GM23338 (cell line): ENCODE measurements around the gene PML. TPM values are rescaled to one million over a fixed set of nuclear protein-coding genes. Genes with fewer than 3 reads are reported as not detected.

Experiments used
- ATAC-seq: fragments of 200-7000 bp; cut with Tn5 transposase; 3 replicates; pipeline ENCODE4 v1.9.1; 2020
- DNase-seq: peaks from one replicate; pipeline ENCODE4 v3.0.0-alpha.2; 2015; ENCODE audit warnings: low spot score
- H2AFZ ChIP-seq: fragments of 200-600 bp; sonication (generic); 2 replicates; pipeline ENCODE4 v1.8.0; 2016; ENCODE audit warnings: antibody characterized with exemption, mild to moderate bottlenecking, moderate library complexity
- H3F3A ChIP-seq: fragments of 200-600 bp; sonication (generic); replicated peaks from 2 replicates; pipeline ENCODE4 v1.8.0; 2017; ENCODE audit warnings: antibody characterized with exemption, mixed run types, low read depth
- H3K27ac ChIP-seq: fragments of 200-600 bp; sonication (generic); 2 replicates; pipeline ENCODE4 v1.6.1; 2016; ENCODE audit warnings: low read depth
- H3K27me3 ChIP-seq: fragments of 200-600 bp; sonication (generic); 2 replicates; pipeline ENCODE4 v1.8.0; 2016; ENCODE audit warnings: mild to moderate bottlenecking, mixed run types, moderate library complexity; ENCODE audit not compliant: insufficient read depth
- H3K36me3 ChIP-seq: fragments of 200-600 bp; sonication (generic); 2 replicates; pipeline ENCODE4 v1.8.0; 2016; ENCODE audit warnings: mild to moderate bottlenecking; ENCODE audit not compliant: insufficient read depth
- H3K4me1 ChIP-seq: fragments of 200-600 bp; sonication (generic); 2 replicates; pipeline ENCODE4 v1.8.0; 2016; ENCODE audit warnings: mild to moderate bottlenecking, moderate library complexity; ENCODE audit not compliant: insufficient read depth
- H3K4me2 ChIP-seq: fragments of 200-600 bp; sonication (generic); 2 replicates; pipeline ENCODE4 v1.7.1; 2017; ENCODE audit warnings: mixed run types
- H3K4me3 ChIP-seq: fragments of 200-600 bp; sonication (generic); 2 replicates; pipeline ENCODE4 v1.6.1; 2016; ENCODE audit warnings: mixed run types
- H3K79me2 ChIP-seq: fragments of 200-600 bp; sonication (generic); replicated peaks from 2 replicates; pipeline ENCODE4 v1.8.0; 2017; ENCODE audit warnings: mild to moderate bottlenecking; ENCODE audit not compliant: insufficient read depth
- H3K9me2 ChIP-seq: fragments of 200-600 bp; sonication (generic); 2 replicates; pipeline ENCODE4 v1.8.0; 2017; ENCODE audit not compliant: insufficient read depth
- H4K20me1 ChIP-seq: fragments of 200-600 bp; sonication (generic); replicated peaks from 2 replicates; pipeline ENCODE4 v1.8.0; 2017; ENCODE audit warnings: mild to moderate bottlenecking; ENCODE audit not compliant: insufficient read depth
- H3K27ac Mint-ChIP-seq: 2 replicates; pipeline ENCODE4 v1.8.0; 2020; ENCODE audit warnings: inconsistent platforms, mild to moderate bottlenecking, moderate library complexity, mixed read lengths
- H3K27me3 Mint-ChIP-seq: 3 replicates; pipeline ENCODE4 v1.8.0; 2022; ENCODE audit warnings: low read depth, mild to moderate bottlenecking, moderate library complexity, mixed read lengths, inconsistent platforms; ENCODE audit not compliant: insufficient read depth, poor library complexity
- H3K36me3 Mint-ChIP-seq: 3 replicates; pipeline ENCODE4 v1.8.0; 2021; ENCODE audit warnings: low read depth, mild to moderate bottlenecking, inconsistent platforms, moderate library complexity, mixed read lengths
- H3K4me1 Mint-ChIP-seq: 3 replicates; pipeline ENCODE4 v1.8.0; 2020; ENCODE audit warnings: mild to moderate bottlenecking, inconsistent platforms, mixed read lengths
- H3K4me3 Mint-ChIP-seq: 3 replicates; pipeline ENCODE4 v1.8.0; 2021; ENCODE audit warnings: moderate library complexity, mild to moderate bottlenecking, inconsistent platforms, mixed read lengths
- H3K9me3 Mint-ChIP-seq: 3 replicates; pipeline ENCODE4 v1.8.0; 2020; ENCODE audit warnings: moderate library complexity, mild to moderate bottlenecking, inconsistent platforms, mixed read lengths
- ETS1 ChIP-seq: IDR thresholded peaks from 2 replicates; pipeline ENCODE4 v1.6.1; 2016; ENCODE audit warnings: antibody characterized with exemption
- EZH2 ChIP-seq: fragments of 200-600 bp; sonication (generic); IDR thresholded peaks from one replicate; pipeline ENCODE4 v1.8.0; 2017; ENCODE audit warnings: antibody characterized with exemption, mild to moderate bottlenecking, low read depth; ENCODE audit not compliant: unreplicated experiment
- NANOG ChIP-seq: IDR thresholded peaks from 2 replicates; pipeline ENCODE4 v1.6.1; 2016; ENCODE audit warnings: antibody characterized with exemption, borderline replicate concordance
- POLR2AphosphoS5 ChIP-seq: IDR thresholded peaks from 2 replicates; pipeline ENCODE4 v1.6.1; 2016; ENCODE audit warnings: antibody characterized with exemption, low read depth
- STAT1 ChIP-seq: IDR thresholded peaks from one replicate; pipeline ENCODE4 v1.6.1; 2016; ENCODE audit warnings: antibody characterized with exemption; ENCODE audit not compliant: unreplicated experiment
- ZNF114 ChIP-seq: fragments of 250-450 bp; sonication (Bioruptor Pico); IDR thresholded peaks from 2 replicates; pipeline ENCODE4 v1.5.0; 2020; ENCODE audit warnings: mild to moderate bottlenecking, moderate library complexity
- ZNF331 ChIP-seq: fragments of 250-450 bp; sonication (Bioruptor Pico); IDR thresholded peaks from 2 replicates; pipeline ENCODE4 v1.5.0; 2020; ENCODE audit warnings: low read depth, mild to moderate bottlenecking, moderate library complexity
- ZNF462 ChIP-seq: fragments of 250-450 bp; sonication (Bioruptor Pico); IDR thresholded peaks from 2 replicates; pipeline ENCODE4 v1.5.0; 2020; ENCODE audit warnings: mild to moderate bottlenecking, moderate library complexity
- polyA plus RNA-seq: library from polyadenylated mRNA; unstranded; fragments of >200 nt; fragmentation: Nextera tagmentation; extraction: Ambion mirVana; gene quantifications from 2 replicates; pipeline ENCODE4 v1.2.1, GENCODE V29; 2016
- total RNA-seq: library from RNA; depleted of rRNA; stranded (reverse); fragments of >200 nt; shearing (Covaris generic); gene quantifications from 2 replicates; pipeline ENCODE4 v1.2.3, GENCODE V29; 2014
- TF ChIP-seq, protein P1 (sequence below), 2 experiments: fragments of 200-600 bp in 1 of 2; sonication (generic) in 1 of 2; conservative IDR thresholded peaks; 2 replicates each; pipeline versions ENCODE4 v1.5.1 to v1.6.1; 2016 to 2017; ENCODE audit warnings: antibody characterized with exemption in 2 of 2, low read depth in 2 of 2, mild to moderate bottlenecking in 2 of 2, moderate library complexity in 1 of 2

PML gene
- total and polyA plus RNA-seq, 2 experiments from 2014 or later: 19.0 to 73.1 TPM

DNA sequence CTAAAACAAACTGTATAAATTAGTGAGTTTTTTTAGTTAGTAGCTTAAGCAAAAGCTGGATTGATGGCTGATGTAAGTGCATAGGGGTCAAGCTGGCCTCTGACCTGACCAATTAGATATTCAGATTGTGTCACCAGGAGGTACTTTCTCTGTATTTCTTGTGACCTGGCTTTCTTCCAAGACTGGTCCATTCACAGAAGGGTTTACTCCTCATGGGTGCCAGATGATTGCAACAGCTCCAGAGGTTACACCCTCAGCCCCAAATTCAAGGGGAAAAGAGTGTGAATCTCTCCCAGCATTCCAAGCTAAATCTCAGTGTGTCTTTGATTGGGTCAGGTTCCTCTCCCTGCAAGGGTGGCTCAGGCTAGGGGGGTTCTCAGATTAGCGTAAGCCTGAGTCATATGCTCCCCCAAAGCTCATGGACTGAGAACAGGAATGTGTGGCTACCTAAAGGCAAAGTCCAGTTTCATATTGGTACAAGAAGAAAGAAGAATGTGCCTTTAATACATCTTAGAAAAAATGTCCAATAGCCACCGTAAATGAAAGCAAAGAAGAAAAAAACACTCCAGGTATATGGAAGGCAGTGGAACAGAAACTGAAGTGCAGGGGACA lies 16.5 kb downstream of the PML start (continued):
- TF ChIP-seq ETS1 (no peak), ZNF462 (no peak), NANOG (no peak)

GRCh38 chr15:74011610-74012009 lies 17.1 kb downstream of the PML start:
- Mint-ChIP-seq H3K4me3 (no peak overlapping the region), H3K4me1 (peaks cover 3% of the 10 kb centered on the region; the same call in 1 of the 3 replicates), H3K36me3 (no peaks in the 10 kb centered on the region; the same call in 2 of the 3 replicates), H3K27me3 (no peaks in the 10 kb centered on the region), H3K27ac (no peak overlapping the region), H3K9me3 (no peaks in the 10 kb centered on the region)
- no peaks in the 10 kb centered on the region for H3K4me1 ChIP-seq
- peaks cover 8% of the 10 kb centered on the region for H4K20me1 ChIP-seq
- no peak overlapping the region for H3K4me2 ChIP-seq
- no peak for TF ChIP-seq ZNF114 (CRISPR knock-in tag)
- TF ChIP-seq ZNF331: no peak
- no peak for TF ChIP-seq ETS1
- no peak for TF ChIP-seq STAT1
- TF ChIP-seq, protein P1, sequence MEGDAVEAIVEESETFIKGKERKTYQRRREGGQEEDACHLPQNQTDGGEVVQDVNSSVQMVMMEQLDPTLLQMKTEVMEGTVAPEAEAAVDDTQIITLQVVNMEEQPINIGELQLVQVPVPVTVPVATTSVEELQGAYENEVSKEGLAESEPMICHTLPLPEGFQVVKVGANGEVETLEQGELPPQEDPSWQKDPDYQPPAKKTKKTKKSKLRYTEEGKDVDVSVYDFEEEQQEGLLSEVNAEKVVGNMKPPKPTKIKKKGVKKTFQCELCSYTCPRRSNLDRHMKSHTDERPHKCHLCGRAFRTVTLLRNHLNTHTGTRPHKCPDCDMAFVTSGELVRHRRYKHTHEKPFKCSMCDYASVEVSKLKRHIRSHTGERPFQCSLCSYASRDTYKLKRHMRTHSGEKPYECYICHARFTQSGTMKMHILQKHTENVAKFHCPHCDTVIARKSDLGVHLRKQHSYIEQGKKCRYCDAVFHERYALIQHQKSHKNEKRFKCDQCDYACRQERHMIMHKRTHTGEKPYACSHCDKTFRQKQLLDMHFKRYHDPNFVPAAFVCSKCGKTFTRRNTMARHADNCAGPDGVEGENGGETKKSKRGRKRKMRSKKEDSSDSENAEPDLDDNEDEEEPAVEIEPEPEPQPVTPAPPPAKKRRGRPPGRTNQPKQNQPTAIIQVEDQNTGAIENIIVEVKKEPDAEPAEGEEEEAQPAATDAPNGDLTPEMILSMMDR (conservative IDR thresholded peaks at IDR 0.05; ENCODE audit: low read depth in 2 of 2): no peak
- TF ChIP-seq EZH2: no peak
- TF ChIP-seq NANOG: no peak
- no peak for TF ChIP-seq POLR2AphosphoS5
- H2AFZ ChIP-seq: no peak overlapping the region
- no peak overlapping the region for H3K4me3 ChIP-seq
- H3K27ac ChIP-seq: no peak overlapping the region
- no peaks in the 10 kb centered on the region for H3F3A ChIP-seq
- no peaks in the 10 kb centered on the region for H3K9me2 ChIP-seq
- no peak for DNase-seq
- H3K27me3 ChIP-seq: no peaks in the 10 kb centered on the region
- no peaks in the 10 kb centered on the region for H3K36me3 ChIP-seq
- ATAC-seq: no peak
- H3K79me2 ChIP-seq: peaks cover 9% of the 10 kb centered on the region
